ENCODE results near the gene RNU2-63P. TPM values are rescaled to one million over a fixed set of nuclear protein-coding genes. Genes with fewer than 3 reads are reported as not detected.
A peak's percentile ranks its signal among the peaks of the same experiment; 100 is the strongest.

The RNU2-63P gene
- total and polyA plus RNA-seq, 2 experiments from 2014 or later = 2.0 TPM; not detected in 1

GRCh38 chr2:88054782-88055370 is 38.5 kb upstream of the RNU2-63P start:
- peak; percentile 54 for DNase-seq (ENCODE audit: low spot score)
- Histone ChIP-seq H3K4me1 (ENCODE audit: insufficient read depth) (peaks cover 11% of the 10 kb centered on the region), H3F3A (replicated peaks; ENCODE audit: low read depth) (no peaks in the 10 kb centered on the region), H3K27me3 (ENCODE audit: insufficient read depth) (no peaks in the 10 kb centered on the region), H2AFZ (peak overlapping the region; percentile 93), H4K20me1 (replicated peaks; ENCODE audit: insufficient read depth) (peaks cover 5% of the 10 kb centered on the region; the same call in 1 of the 2 replicates), H3K79me2 (replicated peaks; ENCODE audit: insufficient read depth) (peaks cover 29% of the 10 kb centered on the region), H3K4me2 (peak overlapping the region; percentile 84), H3K27ac (ENCODE audit: low read depth) (peak overlapping the region; percentile 86), H3K4me3 (peak overlapping the region; percentile 92), H3K36me3 (ENCODE audit: insufficient read depth) (no peaks in the 10 kb centered on the region), H3K9me2 (ENCODE audit: insufficient read depth) (no peaks in the 10 kb centered on the region)
- H3K4me3 Mint-ChIP-seq = peak overlapping the region; percentile 97
- TF ChIP-seq ETS1 (IDR thresholded peaks at IDR 0.05) (no peak), JUNB (IDR thresholded peaks at IDR 0.05; ENCODE audit: unreplicated experiment) (no peak), POLR2AphosphoS5 (IDR thresholded peaks at IDR 0.05; ENCODE audit: low read depth) (no peak), ZNF331 (CRISPR knock-in tag; IDR thresholded peaks at IDR 0.05; ENCODE audit: low read depth) (no peak), CTCF (conservative IDR thresholded peaks at IDR 0.05; ENCODE audit: low read depth in 2 of 2) (no peak), EZH2phosphoT487 (IDR thresholded peaks at IDR 0.05; ENCODE audit: unreplicated experiment) (no peak), ZNF114 (CRISPR knock-in tag; IDR thresholded peaks at IDR 0.05) (no peak), EZH2 (IDR thresholded peaks at IDR 0.05; ENCODE audit: low read depth, unreplicated experiment) (no peak), NANOG (IDR thresholded peaks at IDR 0.05; ENCODE audit: borderline replicate concordance) (no peak), REST (IDR thresholded peaks at IDR 0.05; ENCODE audit: unreplicated experiment) (no peak), CREB1 (CRISPR knock-in tag; IDR thresholded peaks at IDR 0.05; ENCODE audit: low read depth) (no peak), ZNF462 (CRISPR knock-in tag; IDR thresholded peaks at IDR 0.05) (no peak)
- peaks cover 20% of the 10 kb centered on the region for H3K4me1 Mint-ChIP-seq
- ATAC-seq = peak; percentile 19
- peaks cover 2% of the 10 kb centered on the region; the same call in 1 of the 3 replicates for H3K9me3 Mint-ChIP-seq
- peaks cover 7% of the 10 kb centered on the region for H3K27me3 Mint-ChIP-seq (ENCODE audit: insufficient read depth, low read depth, poor library complexity)
- peaks cover 3% of the 10 kb centered on the region; the same call in 1 of the 3 replicates for H3K36me3 Mint-ChIP-seq (ENCODE audit: low read depth)
- peak overlapping the region; percentile 93 for H3K27ac Mint-ChIP-seq

All from GM23338 (cell line).